Measurements from ENCODE around the gene COX4I2.

DNA sequence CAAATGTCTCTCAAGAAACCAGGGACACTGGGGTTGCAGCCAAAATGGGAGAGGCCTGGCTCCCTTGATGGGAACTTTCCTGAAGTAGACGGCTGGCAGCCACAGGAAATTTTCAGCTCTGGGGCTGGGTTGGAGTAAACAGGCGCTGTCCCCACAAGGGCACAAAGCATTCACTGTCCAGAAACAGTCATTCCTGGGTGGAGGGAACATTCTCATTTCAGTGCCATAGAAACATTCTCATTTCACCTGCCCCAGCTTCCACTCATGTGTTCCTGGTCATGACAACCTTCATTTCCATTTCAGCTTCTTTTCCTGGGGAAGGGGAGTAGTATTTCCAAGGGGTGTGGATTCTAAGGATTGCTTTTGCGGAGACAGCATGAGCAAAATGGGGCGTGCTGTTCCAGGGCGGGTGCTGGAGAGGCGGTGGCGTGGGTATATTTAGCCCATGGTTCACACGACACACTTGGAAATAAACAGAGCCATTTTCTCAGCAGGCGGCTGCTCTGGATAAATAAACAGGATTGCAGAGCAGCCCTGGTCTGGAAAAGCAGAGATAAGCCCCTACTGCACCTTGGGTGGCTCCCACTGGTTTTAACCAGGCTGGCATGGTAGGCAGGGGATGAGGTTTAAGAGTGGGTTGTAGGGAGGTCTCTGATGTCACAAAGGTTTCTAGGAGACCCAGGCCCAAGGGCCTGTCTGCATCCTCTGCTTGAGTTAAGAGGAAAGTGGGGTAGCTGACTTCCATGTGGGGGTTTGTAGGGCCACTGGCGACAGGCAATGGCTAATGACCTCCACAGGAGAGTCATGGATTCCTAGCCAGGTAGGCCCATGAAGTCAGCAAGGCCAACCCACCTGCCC is 32.9 kb downstream of the COX4I2 start:
- TF ChIP-seq, protein P1, sequence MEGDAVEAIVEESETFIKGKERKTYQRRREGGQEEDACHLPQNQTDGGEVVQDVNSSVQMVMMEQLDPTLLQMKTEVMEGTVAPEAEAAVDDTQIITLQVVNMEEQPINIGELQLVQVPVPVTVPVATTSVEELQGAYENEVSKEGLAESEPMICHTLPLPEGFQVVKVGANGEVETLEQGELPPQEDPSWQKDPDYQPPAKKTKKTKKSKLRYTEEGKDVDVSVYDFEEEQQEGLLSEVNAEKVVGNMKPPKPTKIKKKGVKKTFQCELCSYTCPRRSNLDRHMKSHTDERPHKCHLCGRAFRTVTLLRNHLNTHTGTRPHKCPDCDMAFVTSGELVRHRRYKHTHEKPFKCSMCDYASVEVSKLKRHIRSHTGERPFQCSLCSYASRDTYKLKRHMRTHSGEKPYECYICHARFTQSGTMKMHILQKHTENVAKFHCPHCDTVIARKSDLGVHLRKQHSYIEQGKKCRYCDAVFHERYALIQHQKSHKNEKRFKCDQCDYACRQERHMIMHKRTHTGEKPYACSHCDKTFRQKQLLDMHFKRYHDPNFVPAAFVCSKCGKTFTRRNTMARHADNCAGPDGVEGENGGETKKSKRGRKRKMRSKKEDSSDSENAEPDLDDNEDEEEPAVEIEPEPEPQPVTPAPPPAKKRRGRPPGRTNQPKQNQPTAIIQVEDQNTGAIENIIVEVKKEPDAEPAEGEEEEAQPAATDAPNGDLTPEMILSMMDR (IDR thresholded peaks at IDR 0.05; ENCODE audit: insufficient read depth, low read length), result no peak
- TF ChIP-seq POLR2AphosphoS5 (IDR thresholded peaks at IDR 0.05; ENCODE audit: low read depth), result no peak
- TF ChIP-seq GABPA (IDR thresholded peaks at IDR 0.05; ENCODE audit: low read depth), result no peak
- TF ChIP-seq, protein P2, sequence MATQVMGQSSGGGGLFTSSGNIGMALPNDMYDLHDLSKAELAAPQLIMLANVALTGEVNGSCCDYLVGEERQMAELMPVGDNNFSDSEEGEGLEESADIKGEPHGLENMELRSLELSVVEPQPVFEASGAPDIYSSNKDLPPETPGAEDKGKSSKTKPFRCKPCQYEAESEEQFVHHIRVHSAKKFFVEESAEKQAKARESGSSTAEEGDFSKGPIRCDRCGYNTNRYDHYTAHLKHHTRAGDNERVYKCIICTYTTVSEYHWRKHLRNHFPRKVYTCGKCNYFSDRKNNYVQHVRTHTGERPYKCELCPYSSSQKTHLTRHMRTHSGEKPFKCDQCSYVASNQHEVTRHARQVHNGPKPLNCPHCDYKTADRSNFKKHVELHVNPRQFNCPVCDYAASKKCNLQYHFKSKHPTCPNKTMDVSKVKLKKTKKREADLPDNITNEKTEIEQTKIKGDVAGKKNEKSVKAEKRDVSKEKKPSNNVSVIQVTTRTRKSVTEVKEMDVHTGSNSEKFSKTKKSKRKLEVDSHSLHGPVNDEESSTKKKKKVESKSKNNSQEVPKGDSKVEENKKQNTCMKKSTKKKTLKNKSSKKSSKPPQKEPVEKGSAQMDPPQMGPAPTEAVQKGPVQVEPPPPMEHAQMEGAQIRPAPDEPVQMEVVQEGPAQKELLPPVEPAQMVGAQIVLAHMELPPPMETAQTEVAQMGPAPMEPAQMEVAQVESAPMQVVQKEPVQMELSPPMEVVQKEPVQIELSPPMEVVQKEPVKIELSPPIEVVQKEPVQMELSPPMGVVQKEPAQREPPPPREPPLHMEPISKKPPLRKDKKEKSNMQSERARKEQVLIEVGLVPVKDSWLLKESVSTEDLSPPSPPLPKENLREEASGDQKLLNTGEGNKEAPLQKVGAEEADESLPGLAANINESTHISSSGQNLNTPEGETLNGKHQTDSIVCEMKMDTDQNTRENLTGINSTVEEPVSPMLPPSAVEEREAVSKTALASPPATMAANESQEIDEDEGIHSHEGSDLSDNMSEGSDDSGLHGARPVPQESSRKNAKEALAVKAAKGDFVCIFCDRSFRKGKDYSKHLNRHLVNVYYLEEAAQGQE (IDR thresholded peaks at IDR 0.05; ENCODE audit: insufficient replicate concordance, low read depth), result no peak
- TF ChIP-seq SPI1 (IDR thresholded peaks at IDR 0.05; ENCODE audit: borderline replicate concordance, low read depth), result no peak

Data from HL-60 (cell line).